Stimulated activated CD4-positive, alpha-beta T cell treated with anti-CD3 and anti-CD28 coated beads, Interleukin-15, amount 100 ng/mL, for 1 hour (primary cell): ENCODE measurements around the gene METTL27.
"Not testable (repeated sequence)": the region's sequence is repeated elsewhere in the genome, so short reads cannot be mapped to it uniquely, and the experiment has no call there.

Experiments used
- DNase-seq, 2 donors: peaks; one replicate each; pipeline ENCODE4 v3.0.0-alpha.2; 2020; ENCODE audit warnings: low read depth in 1 of 2, low spot score in 1 of 2

The METTL27 gene

DNA sequence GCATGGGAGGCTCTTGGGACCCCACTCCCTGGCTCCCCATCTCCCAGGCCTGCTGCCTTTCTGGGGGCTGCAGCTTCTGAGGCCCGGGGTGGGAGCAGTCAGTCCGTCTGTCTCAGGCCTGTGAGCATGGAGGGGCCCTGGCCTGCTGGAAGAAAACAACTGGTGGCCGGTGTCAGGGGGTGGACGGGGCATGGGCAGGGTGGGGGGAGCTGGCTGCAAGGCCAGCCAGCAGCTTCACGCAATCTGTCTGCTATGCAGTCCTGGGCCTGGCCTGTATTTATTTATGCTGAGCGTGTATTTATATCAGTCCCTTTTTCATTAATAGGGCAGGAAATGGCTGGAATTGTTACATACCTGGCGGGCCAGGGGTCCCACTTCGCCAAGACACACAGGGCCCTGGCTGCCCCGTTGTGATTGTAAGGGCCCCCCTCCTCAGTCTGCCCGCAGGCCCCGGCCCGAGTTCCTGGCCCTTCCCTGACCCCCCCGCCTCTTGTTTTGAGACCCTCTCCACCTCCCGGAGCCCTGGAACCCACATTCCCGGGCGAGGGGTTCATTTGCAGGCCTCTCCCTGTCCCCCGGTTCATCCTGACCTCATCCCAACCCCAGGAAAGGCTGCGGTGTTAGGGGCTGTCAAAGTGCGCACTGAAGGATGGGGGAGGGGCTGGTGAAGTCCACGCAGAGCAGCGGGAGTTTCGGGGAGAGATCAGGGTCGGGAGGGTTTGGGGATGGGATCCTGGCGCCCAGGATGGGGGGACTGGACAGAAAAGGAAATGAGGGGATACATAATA, 26.9 kb upstream of the METTL27 start:
- no peak for DNase-seq

DNA sequence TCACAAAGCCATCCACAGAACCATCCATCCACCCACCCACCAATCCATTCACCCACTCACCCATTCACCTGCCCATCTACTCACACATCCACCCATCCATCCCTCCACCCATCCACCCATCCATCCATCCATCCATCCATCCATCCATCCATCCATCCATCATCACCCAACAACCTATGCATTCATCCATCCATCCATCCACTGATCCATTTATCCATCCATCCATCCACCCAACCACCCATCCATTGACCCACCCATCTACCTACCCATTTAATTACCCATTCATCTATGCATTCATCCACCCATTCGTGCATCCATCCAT, 24.1 kb upstream of the METTL27 start:
- DNase-seq, result no peak

- no peak for DNase-seq
Observed at GRCh38 chr7:73865738-73866445, 23.6 kb upstream of the METTL27 start.

GRCh38 chr7:73864981-73865711, 22.8 kb upstream of the METTL27 start:
- DNase-seq, result no peak

DNA sequence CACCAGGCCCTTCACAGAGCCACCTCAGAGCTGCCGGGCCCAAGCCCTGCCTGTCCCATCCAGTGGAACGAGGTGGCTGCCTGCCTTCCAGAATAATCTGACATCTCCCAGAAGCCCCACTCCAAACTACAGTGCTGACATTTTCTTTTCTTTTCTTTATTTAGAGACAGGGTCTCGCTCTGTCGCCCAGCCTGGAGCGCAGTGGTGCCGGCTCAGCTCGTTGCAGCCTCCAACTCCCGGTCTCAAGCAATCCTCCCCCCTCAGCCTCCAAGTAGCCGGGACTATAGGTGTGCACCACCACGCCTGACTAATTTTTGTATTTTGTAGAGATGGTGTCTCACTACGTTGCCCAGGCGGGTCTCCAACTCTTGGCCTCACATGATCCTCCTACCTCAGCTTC, 19.0 kb upstream of the METTL27 start:
- no peak for DNase-seq

DNA sequence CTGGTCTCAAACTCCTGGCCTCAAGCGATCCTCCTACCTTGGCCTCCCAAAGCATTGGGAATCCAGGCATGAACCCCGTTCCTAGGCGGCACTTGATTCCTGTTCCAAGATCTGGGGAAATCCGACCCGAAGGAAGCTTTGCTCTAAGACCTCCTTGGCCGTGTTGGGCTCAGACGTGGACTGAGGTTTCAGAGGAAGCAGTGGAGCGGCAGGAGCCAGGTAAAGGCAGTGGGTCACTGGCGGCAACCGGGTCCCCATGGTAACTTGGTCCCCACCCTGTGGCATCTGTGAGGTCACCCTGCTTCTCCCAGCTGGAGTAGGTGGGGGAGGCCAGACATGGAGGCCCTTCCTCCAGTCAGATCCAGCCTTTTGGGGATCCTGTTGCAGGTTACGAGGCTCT, 18.5 kb upstream of the METTL27 start, which contains the start of gene TMEM270:
Gene TMEM270, plus strand, starts transcription at position 301 of the 400 bp plus-strand sequence. Its CDS starts 36 bp downstream, at position 337.
- no peak for DNase-seq

- DNase-seq, result no peak
Observed at GRCh38 chr7:73858807-73859206, 16.5 kb upstream of the METTL27 start.

DNA sequence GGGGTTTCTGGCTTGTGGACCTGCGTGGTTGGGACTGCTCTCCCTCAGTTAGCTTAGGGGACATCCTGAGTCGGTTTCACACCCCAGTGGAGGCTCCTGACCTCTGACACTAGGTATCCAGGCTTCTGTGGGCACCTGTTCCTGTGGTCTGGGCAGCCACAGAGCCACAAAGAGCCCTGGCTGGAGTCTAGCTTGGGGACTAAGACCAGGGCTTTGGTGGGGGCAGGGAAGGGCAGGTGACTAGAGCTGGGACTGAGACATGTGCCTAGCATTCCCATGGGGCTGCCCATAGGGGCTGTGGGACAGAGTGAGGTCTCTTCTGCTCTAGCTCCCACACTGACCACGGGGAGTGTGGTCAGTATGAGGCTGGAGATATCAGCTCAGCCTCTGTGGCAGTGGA, 14.6 kb upstream of the METTL27 start:
- no peak for DNase-seq

- no peak for DNase-seq
Observed at GRCh38 chr7:73852500-73852899, 10.2 kb upstream of the METTL27 start.

GRCh38 chr7:73851410-73852338, 9.4 kb upstream of the METTL27 start:
- DNase-seq, result no peak

GRCh38 chr7:73850781-73851207, 8.5 kb upstream of the METTL27 start:
- DNase-seq, result no peak

DNA sequence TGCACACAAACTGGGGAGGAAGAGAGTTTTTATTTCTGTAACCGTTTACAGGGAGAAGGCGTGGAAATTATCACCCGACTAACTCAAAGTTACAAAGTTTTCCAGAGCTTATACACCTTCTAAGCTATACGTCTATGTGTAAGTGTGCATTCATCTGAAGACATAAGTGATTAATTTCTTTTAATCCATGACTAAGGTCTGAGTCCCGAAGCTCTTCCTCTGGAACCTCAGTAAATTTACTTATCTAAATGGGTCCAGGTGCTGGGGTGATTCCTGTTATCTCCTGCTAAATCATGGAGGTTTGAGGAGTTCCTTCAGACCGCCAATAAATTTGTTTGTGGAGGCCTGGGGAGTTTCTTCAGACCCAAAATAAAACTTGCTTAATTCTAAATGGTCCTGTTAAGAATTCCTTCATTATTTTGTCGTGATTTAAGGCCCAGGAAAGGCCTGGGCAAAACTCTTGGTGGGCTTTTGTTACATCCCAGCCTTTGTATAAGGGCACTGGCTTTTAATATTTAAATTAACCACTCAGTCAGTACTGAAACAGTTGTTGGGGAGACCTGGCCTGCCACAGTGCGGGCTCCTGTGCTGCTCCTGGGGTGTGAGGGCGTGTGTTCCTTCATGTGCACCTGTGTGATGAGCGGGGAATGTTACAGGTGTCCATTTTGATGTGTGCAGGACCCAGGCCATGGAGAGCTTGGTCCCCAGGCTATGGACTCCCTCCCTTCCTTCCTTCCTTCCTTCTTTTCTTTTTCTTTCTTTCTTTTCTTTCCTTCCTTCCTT, 5.8 kb upstream of the METTL27 start:
- no peak for DNase-seq

GRCh38 chr7:73845701-73846195, 3.4 kb upstream of the METTL27 start:
- DNase-seq, result not testable (repeated sequence)

GRCh38 chr7:73844848-73845460, 2.6 kb upstream of the METTL27 start:
- no peak for DNase-seq

DNA sequence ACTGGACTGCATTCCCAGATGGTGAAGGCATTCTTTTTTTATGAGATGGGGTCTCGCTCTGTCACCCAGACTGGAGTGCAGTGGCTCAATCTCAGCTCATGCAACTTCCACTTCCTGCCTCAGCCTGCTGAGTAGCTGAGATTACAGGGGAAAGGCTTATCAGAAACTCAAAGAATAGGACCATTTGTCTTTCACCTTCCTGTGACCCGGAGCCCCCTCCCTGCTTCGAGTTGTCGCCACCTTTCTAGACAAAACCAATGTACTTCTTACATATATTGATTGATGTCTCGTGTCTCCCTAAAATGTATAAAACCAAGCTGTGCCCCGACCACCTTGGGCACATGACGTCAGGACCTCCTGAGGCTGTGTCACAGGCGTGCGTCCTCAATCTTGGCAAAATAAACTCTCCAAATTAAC, 1.8 kb upstream of the METTL27 start:
- no peak for DNase-seq

- DNase-seq, result no peak
Observed at GRCh38 chr7:73841689-73842066, 638 bp downstream of the METTL27 start.

- no peak for DNase-seq
Observed at GRCh38 chr7:73840715-73841379, 1.5 kb downstream of the METTL27 start.

- no peak for DNase-seq
Observed at GRCh38 chr7:73839743-73840714, 2.3 kb downstream of the METTL27 start.
